ENCODE results near the gene SORCS2. TPM values are rescaled to one million over a fixed set of nuclear protein-coding genes. Genes with fewer than 3 reads are reported as not detected.

The SORCS2 gene
- total RNA-seq, 1 experiment from 2014 or later = not detected

DNA sequence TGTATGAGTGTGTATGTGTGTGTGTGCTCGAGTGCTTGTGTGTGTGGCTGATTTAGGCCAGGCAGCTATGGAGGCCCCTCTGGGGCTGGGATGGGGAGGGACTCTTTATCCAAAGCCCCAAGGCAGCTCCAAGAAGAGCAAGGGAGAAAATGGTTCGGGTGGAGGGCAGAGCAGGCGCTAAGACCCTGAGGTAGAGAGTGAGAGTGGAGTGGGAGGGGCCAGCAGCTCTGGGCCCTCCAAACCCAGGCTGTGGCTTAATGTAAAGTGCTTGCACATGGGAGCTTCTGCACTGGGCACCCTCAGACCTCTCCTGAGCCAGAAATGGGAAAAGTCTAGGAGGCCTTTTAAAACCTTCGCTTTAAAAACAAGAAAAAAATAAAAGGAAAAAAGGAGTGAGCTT is 475.9 kb downstream of the SORCS2 start:
- H3K4me3 Mint-ChIP-seq (ENCODE audit: unreplicated experiment) = no peak overlapping the region
- H3K9me3 Mint-ChIP-seq (ENCODE audit: unreplicated experiment) = no peaks in the 10 kb centered on the region
- no peak overlapping the region for H3K27ac Mint-ChIP-seq (ENCODE audit: low read depth, unreplicated experiment)
- H3K4me1 Mint-ChIP-seq (ENCODE audit: insufficient read depth, unreplicated experiment) = no peaks in the 10 kb centered on the region
- DNase-seq (ENCODE audit: unreplicated experiment) = no peak
- intact Hi-C loops (cut with micrococcal nuclease) = no loop called here
- ChIA-PET CTCF (no interaction called here), POLR2A (no interaction called here)
- BruUV-seq (replicated peaks) = no TSS peak
- TF ChIP-seq, protein P1, sequence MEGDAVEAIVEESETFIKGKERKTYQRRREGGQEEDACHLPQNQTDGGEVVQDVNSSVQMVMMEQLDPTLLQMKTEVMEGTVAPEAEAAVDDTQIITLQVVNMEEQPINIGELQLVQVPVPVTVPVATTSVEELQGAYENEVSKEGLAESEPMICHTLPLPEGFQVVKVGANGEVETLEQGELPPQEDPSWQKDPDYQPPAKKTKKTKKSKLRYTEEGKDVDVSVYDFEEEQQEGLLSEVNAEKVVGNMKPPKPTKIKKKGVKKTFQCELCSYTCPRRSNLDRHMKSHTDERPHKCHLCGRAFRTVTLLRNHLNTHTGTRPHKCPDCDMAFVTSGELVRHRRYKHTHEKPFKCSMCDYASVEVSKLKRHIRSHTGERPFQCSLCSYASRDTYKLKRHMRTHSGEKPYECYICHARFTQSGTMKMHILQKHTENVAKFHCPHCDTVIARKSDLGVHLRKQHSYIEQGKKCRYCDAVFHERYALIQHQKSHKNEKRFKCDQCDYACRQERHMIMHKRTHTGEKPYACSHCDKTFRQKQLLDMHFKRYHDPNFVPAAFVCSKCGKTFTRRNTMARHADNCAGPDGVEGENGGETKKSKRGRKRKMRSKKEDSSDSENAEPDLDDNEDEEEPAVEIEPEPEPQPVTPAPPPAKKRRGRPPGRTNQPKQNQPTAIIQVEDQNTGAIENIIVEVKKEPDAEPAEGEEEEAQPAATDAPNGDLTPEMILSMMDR (IDR thresholded peaks at IDR 0.05; ENCODE audit: unreplicated experiment) = no peak
- H3K27me3 Mint-ChIP-seq (ENCODE audit: insufficient read depth, unreplicated experiment) = peaks cover 37% of the 10 kb centered on the region
- H3K36me3 Mint-ChIP-seq (ENCODE audit: insufficient read depth, unreplicated experiment) = no peaks in the 10 kb centered on the region

DNA sequence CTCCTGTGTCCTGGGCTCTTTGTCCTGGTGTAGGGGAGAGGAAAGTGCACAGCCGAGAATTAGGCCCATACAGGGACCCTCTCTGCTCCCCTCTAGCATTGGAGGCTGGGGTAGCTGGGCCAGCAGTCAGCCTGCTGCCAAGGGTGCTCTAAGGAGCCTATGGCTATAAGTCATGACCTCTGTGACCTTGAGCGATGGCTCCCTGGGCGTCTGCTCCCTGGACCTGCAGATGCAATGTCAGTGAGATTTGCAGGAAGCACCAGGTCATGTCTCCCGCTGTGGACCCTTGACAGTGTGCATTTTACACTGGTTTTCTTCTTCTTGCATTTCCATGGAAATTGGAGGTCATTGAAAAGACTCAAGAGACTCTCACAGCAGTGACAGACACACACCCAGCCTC is 476.5 kb downstream of the SORCS2 start:
- TF ChIP-seq, protein P1 (IDR thresholded peaks at IDR 0.05; ENCODE audit: unreplicated experiment) = no peak
- intact Hi-C loops (cut with micrococcal nuclease) = no loop called here
- CTCF ChIA-PET = no interaction called here
- H3K4me3 Mint-ChIP-seq (ENCODE audit: unreplicated experiment) = no peak overlapping the region
- H3K9me3 Mint-ChIP-seq (ENCODE audit: unreplicated experiment) = no peaks in the 10 kb centered on the region
- BruUV-seq (replicated peaks) = no TSS peak
- POLR2A ChIA-PET = no interaction called here
- H3K4me1 Mint-ChIP-seq (ENCODE audit: insufficient read depth, unreplicated experiment) = no peaks in the 10 kb centered on the region
- H3K36me3 Mint-ChIP-seq (ENCODE audit: insufficient read depth, unreplicated experiment) = no peaks in the 10 kb centered on the region
- peaks cover 34% of the 10 kb centered on the region for H3K27me3 Mint-ChIP-seq (ENCODE audit: insufficient read depth, unreplicated experiment)
- no peak overlapping the region for H3K27ac Mint-ChIP-seq (ENCODE audit: low read depth, unreplicated experiment)
- DNase-seq (ENCODE audit: unreplicated experiment) = no peak

DNA sequence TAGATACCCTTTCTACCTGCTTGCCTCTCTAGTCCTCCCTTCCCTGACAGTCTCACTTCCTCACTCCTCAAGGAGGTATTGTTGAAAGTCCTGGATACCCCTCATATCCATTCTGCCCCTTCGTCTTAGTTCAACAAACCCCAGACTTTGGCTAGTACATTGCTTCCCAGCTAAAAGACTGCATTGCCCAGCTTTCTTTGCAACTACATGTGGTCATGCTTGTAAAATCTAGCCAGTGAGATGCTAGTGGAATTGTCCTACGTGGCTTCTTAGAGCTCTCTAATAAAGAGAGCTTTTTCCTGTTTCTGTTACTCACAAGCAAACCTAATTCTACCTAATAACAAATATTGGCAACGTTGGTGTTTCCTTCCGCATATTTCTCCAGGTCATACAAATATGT is 480.3 kb downstream of the SORCS2 start:
- H3K27ac Mint-ChIP-seq (ENCODE audit: low read depth, unreplicated experiment) = no peak overlapping the region
- no TSS peak for BruUV-seq (replicated peaks)
- intact Hi-C loops (cut with micrococcal nuclease) = no loop called here
- H3K27me3 Mint-ChIP-seq (ENCODE audit: insufficient read depth, unreplicated experiment) = peaks cover 24% of the 10 kb centered on the region
- ChIA-PET CTCF (interaction anchor here (0.5 to 0.7 kb wide), 2 partner anchors 98 to 277 kb away, joined by 3 to 4 read pairs; no protein-coding TSS in a partner anchor), POLR2A (interaction anchor here (0.7 kb wide), 1 partner anchor 27 kb away, joined by 3 read pairs; no protein-coding TSS in a partner anchor)
- no peaks in the 10 kb centered on the region for H3K9me3 Mint-ChIP-seq (ENCODE audit: unreplicated experiment)
- peaks cover 9% of the 10 kb centered on the region for H3K4me1 Mint-ChIP-seq (ENCODE audit: insufficient read depth, unreplicated experiment)
- H3K4me3 Mint-ChIP-seq (ENCODE audit: unreplicated experiment) = no peak overlapping the region
- no peaks in the 10 kb centered on the region for H3K36me3 Mint-ChIP-seq (ENCODE audit: insufficient read depth, unreplicated experiment)
- DNase-seq (ENCODE audit: unreplicated experiment) = no peak
- TF ChIP-seq, protein P1 (IDR thresholded peaks at IDR 0.05; ENCODE audit: unreplicated experiment) = no peak

GRCh38 chr4:7673121-7673520 is 480.8 kb downstream of the SORCS2 start:
- DNase-seq (ENCODE audit: unreplicated experiment) = no peak
- ChIA-PET CTCF (interaction anchor here (0.7 kb wide), 1 partner anchor 98 kb away, joined by 3 read pairs; no protein-coding TSS in a partner anchor), POLR2A (interaction anchor here (0.7 kb wide), 1 partner anchor 27 kb away, joined by 3 read pairs; no protein-coding TSS in a partner anchor)
- Mint-ChIP-seq H3K27me3 (ENCODE audit: insufficient read depth, unreplicated experiment) (peaks cover 24% of the 10 kb centered on the region), H3K9me3 (ENCODE audit: unreplicated experiment) (no peaks in the 10 kb centered on the region), H3K36me3 (ENCODE audit: insufficient read depth, unreplicated experiment) (no peaks in the 10 kb centered on the region), H3K4me1 (ENCODE audit: insufficient read depth, unreplicated experiment) (peaks cover 14% of the 10 kb centered on the region), H3K4me3 (ENCODE audit: unreplicated experiment) (no peak overlapping the region), H3K27ac (ENCODE audit: low read depth, unreplicated experiment) (no peak overlapping the region)
- intact Hi-C loops (cut with micrococcal nuclease) = no loop called here
- no TSS peak for BruUV-seq (replicated peaks)
- TF ChIP-seq, protein P1 (IDR thresholded peaks at IDR 0.05; ENCODE audit: unreplicated experiment) = no peak

Data from MCF 10A (cell line).